Suppressor macrophage treated with lipopolysaccharide for 4 hours (primary cell): Measurements from ENCODE around the gene PTCD1.

ENCODE experiments used
- DNase-seq: peaks from one replicate; pipeline ENCODE4 v3.0.0-alpha.2; 2020

The PTCD1 gene, protein sequence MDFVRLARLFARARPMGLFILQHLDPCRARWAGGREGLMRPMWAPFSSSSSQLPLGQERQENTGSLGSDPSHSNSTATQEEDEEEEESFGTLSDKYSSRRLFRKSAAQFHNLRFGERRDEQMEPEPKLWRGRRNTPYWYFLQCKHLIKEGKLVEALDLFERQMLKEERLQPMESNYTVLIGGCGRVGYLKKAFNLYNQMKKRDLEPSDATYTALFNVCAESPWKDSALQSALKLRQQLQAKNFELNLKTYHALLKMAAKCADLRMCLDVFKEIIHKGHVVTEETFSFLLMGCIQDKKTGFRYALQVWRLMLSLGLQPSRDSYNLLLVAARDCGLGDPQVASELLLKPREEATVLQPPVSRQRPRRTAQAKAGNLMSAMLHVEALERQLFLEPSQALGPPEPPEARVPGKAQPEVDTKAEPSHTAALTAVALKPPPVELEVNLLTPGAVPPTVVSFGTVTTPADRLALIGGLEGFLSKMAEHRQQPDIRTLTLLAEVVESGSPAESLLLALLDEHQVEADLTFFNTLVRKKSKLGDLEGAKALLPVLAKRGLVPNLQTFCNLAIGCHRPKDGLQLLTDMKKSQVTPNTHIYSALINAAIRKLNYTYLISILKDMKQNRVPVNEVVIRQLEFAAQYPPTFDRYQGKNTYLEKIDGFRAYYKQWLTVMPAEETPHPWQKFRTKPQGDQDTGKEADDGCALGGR

DNA sequence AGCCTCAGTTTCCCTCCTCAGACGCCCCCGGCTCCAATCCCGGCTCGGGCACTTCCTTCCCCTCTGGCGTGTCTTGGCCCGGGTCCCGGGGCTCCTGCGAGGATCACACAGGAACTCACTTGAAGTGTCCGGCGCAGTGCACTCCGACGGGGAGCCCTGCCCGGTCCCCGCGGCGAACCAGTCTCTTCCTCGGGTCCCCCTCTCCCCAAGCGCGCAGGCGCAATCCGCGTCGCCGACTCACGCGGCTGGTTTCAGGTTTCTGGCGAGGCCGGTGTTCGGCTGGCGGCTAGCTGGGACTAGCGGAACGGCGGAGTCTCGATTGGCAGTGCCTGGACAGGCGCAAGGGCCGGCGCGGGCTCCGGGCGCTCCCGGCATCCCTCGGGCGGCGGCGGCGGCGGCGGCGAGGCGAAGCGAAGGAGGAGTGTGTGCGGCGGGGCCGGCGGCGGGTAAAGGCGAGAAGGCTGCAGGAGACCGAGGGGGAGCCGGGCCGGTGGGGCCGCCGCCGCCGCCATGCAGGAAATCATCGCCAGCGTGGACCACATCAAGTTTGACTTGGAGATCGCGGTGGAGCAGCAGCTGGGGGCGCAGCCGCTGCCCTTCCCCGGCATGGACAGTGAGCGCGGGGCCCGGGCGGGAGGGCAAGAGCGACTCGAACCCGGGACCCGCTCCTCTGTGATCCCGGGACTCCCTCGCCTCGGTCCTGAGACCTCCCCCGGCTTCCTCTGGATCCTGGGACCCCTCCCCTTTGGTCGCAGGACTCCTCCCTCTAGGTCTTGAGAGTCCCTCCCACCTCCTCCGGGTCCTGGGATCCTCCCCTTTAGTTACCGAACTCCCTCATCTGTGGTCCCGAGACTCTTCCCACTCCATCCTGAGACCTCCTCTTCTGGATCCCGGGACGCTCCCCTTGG lies at the start of gene PTCD1, which contains the start of gene CPSF4:
Gene PTCD1 (minus strand): TSS at position 226 of the 908 bp plus-strand sequence. CDS start 3,556 bp downstream, outside the sequence.
Gene CPSF4 (plus strand): TSS at position 371 of the 908 bp plus-strand sequence. CDS start 140 bp downstream, at position 511.
- peak; percentile 97 for DNase-seq

DNA sequence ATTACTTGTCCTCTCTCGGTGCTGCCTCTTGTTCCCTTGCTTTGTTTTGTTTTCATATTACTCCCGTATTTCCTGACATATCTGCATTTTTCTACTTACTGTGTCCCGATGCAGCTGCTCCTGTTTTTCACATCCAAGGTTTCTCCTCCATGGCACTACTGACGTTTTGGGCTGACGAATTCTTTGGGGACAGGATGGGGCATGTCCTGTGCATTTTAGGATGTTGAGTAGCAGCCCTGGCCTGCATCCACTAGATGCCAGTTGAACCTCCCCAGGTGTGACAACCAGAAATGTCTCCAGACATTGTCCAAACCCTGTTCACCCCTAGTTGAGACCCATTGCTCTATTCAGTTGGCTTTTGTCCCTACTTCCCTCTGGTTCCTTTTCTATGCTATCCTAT lies 46.5 kb upstream of the PTCD1 start:
- DNase-seq = no peak

DNA sequence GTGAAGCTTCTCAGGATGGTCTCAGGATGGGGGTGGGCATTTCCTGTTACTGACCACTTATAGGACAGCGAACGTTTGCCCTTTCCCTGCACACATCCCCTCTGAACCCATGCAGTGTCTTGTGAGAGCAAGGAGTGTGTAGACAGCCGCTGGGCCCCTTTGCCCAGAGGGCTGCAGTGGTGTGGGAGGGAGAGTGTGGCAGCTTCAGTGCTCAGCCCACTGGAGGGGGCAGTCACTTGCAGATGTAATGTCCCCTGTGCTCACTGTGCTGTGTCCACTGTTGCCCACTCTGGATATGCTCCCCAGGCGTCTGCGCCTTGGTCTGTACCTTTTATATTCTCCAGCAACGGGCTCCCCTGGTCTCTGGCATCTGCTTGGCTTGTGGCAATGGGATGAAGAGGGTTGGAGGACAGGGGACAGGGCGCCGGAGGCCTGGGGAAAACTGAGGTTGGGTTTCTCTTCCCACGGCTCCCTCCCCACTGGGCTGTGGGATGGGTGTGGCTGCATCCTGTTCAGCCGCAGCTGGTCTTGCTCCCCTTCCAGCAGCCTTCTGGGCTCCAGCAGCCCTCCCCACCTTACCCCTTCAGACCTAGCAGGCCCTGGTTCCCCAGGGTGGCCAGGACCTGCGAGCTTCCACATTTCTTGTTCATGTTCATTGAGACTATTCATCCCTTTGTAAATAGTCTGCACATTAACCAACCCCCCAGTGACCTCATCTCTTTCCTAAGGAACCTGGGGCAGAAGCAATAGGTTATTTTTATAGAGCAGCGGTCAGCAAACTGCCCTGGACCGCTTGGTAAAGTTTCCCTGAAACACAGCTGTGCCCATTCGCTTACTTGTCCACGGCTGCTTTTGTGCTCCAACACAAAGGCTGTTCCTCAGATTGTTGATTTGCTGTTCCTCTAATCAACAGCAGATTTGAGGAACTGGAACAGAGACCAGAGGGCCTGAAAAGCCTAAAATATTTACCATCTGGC lies 40.2 kb upstream of the PTCD1 start:
- no peak for DNase-seq

- no peak for DNase-seq
Observed at GRCh38 chr7:99476107-99476506, 37.5 kb upstream of the PTCD1 start.

DNA sequence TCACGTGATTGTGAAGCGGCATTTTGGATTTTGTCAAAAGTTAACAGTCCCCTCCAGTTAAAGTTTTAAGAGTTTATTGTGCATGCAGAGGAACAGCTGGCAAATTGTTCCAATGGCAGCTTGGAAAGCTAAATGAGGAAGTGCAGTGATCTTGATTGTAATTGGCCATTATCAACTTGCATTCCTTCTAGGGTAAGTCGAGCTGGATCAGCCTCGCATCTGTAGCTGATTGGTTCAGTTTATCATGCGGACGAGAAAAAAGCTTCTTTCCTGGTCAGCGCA lies 34.7 kb upstream of the PTCD1 start:
- DNase-seq = peak; percentile 75

- DNase-seq = peak; percentile 98
Observed at GRCh38 chr7:99472561-99473314, 34.1 kb upstream of the PTCD1 start, which contains the start of gene ZNF789. Gene ZNF789 (plus strand): TSS chr7:99472890. CDS start chr7:99476457, 3,567 bp downstream.

DNA sequence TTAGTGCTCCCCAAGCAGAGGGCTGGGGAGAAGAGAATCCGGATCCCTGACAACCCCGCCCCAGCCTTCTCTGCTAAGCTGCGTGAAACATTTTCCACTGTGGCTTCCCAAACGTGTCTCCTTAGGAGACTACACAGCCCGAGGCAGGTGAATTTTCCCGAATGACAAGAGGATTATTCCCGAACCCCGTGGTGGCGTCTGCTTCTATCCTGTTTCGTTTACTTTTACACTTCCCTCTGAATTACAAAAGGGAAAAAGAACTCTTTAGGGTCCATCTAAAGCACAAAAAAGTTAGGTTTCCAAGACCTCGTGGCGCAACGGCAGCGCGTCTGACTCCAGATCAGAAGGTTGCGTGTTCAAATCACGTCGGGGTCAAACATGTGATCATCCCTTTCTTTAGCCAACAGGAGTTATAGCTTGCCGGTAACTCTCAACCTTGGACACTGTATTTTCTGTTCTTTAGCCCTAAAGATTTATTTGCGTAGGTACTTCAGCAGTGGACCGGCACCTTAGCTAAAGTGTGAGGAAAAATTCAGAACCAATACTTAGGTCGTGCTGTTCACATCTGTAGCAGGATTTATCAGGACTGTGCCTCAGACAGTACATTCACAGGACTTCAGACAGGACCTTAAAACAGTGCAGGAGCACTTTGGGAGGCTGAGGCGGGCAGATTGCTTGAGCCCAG lies 30.9 kb upstream of the PTCD1 start:
- no peak for DNase-seq

DNA sequence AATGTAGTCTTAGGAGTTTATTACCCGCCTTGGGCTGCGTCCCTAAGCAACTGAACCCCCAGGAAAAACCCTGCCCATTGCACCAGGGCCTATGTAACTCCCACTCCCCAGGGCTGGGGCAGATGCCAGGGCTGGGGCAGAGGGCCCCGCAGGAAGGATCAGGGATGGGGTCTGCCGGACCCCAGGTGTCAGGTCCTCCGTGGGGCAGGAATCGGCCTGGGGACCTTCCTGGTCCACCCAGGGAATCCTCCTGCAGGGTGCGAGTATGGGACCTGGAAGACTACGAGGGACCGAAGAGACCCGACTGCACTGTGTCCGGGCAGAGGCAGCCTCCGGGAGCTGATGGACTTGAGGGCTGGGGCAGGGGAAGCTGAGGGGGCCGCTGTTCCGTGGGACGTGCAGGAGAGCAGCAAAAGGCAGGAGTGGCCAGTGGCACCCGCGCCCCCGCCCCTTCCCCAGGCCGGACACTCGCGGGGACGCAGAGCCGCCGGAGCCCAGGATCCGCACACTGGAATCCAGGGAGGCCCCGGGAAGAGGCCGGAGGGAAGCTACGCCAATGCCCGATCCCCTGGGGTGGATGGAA lies 29.8 kb upstream of the PTCD1 start:
- DNase-seq = no peak

- DNase-seq = no peak
Observed at GRCh38 chr7:99465421-99465768, 26.8 kb upstream of the PTCD1 start.

DNA sequence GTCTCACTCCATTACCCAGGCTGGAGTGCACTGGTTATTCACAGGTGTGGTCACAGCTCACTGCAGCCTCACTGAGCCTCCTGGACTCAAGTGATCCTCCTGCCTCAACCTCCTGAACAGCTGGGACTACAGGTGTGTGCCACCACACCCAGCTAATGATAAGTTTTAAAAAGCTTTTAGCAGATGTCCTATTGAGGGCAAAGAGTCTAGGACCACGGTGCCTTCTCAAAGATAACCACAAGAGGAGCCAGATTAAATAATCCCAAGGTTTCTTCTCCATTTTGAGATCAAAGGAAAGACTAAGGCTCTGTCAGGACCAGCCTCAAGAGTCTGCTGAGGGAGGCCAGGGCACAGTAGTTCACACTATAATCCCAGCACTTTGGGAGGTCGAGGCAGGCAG lies 22.6 kb upstream of the PTCD1 start:
- no peak for DNase-seq

DNA sequence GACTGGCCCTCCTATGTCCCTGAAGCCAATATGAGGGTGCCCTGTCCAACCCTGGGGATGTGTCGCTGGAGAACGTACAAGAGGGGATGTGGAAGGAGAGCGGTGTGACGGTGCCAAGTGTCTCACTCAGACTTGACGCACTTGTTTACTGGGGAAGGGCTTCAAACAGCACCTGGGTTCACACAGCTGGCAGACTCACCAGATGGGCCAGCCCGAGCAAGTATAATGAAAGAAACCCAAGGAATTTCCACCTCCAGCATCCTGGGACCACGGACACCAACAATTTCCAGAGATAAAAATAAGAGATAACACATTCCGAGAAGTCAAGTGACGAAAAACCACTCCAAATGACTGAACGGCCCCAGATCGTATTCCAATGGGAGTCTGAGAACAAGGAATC lies 22.1 kb upstream of the PTCD1 start:
- no peak for DNase-seq

DNA sequence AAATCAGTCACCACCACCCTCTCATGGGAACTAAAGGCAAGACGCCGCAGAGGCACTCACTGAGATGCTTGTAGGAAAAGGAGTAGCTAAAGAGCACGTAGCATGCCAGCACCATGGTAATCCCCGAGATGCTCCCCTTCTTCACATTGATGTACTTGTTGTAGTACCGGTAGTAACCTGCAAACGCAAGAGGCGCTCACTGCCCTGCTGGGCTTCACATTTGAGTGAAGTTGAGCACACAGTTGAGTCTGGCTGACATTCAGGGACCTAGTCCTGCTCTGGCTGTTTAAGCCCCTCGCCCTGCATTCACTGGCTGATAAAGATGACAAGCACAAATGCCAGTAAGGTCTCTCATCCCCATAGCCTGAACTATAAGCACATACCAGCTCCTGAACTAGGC lies 20.5 kb upstream of the PTCD1 start:
- peak; percentile 19 for DNase-seq

DNA sequence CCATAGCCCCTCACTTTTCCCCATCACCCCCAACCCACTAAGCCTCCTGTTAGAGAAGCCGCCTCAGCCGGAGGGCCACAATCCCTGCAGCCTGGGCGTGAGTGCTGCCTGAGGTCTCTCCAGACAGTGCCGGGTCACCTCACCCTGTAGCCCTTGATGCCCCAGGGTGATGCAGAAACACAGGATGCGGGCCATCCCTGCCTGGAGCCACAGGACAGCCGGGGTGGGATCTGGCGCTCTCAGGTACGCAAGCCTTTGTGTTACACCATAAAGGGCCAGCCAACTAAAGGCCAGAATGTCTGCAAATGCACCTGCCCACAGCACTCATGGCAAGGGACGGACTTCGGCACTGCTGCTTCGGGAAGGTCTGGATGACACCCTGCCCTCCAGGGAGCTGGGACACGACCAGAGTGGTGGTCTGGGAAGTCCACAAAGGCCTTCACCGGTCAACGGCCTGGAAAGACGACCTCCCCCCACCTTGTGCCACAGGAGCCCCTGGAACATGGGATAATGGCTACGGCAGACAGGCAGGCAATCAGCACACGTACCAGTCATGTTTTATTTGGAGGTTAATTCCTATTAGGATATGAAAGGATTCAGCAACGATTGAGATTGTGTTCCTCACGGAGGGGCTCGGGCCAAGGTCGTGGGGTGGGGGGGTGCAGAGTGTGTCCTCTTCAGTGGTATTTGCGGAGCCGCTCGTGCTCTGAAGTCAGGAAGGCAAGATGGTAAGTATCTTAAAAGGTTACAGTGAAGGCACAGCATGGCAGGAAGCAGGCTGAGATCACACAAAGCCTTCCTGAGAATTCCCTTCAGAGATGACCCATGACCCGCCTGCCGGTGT lies 19.3 kb upstream of the PTCD1 start:
- no peak for DNase-seq

GRCh38 chr7:99457050-99457649 lies 18.6 kb upstream of the PTCD1 start:
- no peak for DNase-seq

DNA sequence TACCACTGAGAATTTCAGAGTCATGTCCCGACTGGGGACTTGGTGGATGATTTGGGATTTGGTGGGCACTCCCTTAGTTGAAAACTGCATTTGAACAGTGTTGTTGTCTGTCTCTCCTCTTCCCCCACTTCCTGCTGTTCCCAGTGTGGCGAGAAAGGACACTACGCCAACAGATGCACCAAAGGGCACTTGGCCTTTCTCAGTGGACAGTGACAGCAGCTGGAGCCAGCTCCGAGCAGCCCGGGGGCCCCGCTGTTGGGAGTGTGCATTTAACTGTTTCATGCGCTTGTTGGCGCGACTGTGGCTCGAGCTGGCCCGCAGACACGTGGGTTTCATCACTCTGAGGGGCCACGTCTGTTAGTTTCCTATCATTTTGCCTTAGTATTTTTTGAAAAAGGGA lies 17.7 kb upstream of the PTCD1 start:
- DNase-seq = no peak

DNA sequence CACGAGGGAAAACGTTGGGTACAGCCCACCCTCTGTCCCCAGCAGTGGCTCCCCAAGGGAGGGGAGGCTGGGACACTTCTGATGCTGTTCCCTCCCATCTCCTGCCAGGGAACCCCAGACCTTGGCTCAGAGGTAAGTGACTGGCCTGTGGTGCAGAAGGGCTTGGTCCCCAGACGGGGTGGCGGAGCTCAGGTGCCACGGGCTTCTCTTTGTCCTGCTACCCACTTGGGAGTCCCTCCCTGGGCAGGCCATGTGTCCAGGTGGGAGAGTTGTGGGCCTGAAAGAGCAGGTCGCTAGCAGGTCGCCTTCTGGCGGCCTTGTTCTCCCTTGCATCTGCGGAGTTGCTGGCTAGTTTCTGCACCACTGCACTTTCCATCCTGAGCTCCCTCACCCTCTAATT lies 17.3 kb upstream of the PTCD1 start:
- DNase-seq = no peak

DNA sequence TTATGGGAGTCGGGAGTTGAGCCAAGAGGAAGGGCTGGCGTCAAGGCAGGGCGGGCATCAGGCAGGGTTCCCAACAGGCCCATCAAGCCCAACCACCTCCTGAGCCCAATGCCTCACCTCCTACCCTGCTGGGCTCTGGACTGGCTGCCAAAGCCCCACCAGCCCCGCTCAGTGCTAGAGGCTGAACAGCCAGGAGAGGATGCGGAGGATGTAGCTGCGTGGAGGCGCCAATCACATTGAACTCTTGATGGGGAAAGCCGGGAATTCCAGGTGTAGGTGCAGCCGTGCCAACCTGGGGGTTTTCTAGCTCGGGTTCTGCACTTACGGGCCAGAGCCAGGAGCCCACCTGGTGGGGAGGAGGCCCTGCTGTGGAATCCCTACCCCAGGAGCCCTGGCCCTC lies 14.5 kb upstream of the PTCD1 start:
- DNase-seq = no peak

- no peak for DNase-seq
Observed at GRCh38 chr7:99452541-99452940, 13.9 kb upstream of the PTCD1 start.

DNA sequence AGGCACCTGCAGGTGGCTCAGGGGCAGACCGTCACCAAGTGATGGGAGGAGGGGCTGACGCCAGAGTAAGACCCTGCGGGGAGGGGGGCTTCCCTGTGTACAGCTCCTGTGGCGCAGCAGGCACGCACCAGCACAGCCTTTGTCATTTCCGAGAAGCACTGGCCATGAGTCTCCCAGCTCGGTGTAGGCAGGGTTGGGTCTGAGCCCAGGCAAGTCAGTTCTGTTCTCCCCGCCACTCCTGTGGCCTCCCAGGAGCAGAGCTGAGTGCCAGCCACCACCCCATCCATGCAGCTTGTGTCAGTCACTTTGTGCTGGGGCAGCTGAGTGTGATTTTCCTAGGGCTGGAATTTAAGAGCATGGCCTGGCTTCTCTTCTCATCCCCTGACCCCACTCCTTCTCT lies 13.3 kb upstream of the PTCD1 start:
- DNase-seq = no peak
